IPS DF 6.9 (cell line): Measurements from ENCODE around the gene BCAS4.

ENCODE experiments used
- DNase-seq: peaks from one replicate; pipeline ENCODE4 v3.0.0-alpha.2; 2013; ENCODE audit warnings: low read depth, low spot score
- H3K27ac ChIP-seq: one replicate; pipeline ENCODE4 v1.5.1; 2013; ENCODE audit warnings: low read length, control low read depth
- H3K27me3 ChIP-seq: 2 replicates; pipeline ENCODE4 v1.6.1; 2013; ENCODE audit warnings: mild to moderate bottlenecking, low read length; ENCODE audit not compliant: control insufficient read depth, insufficient read depth
- H3K36me3 ChIP-seq: 2 replicates; pipeline ENCODE4 v1.6.1; 2013; ENCODE audit warnings: low read length; ENCODE audit not compliant: control insufficient read depth, insufficient read depth
- H3K4me1 ChIP-seq: 2 replicates; pipeline ENCODE4 v1.6.1; 2013; ENCODE audit warnings: low read length; ENCODE audit not compliant: control insufficient read depth, insufficient read depth
- H3K4me3 ChIP-seq: 2 replicates; pipeline ENCODE4 v1.5.1; 2013; ENCODE audit warnings: mild to moderate bottlenecking, low read length
- H3K9me3 ChIP-seq: 2 replicates; pipeline ENCODE4 v1.6.1; 2013; ENCODE audit warnings: low read length, inconsistent platforms; ENCODE audit not compliant: control insufficient read depth, insufficient read depth
- WGBS: extraction: QIAGEN DNeasy Blood & Tissue Kit; methylation state at CpG from one replicate; pipeline ENCODE4 v1.1.7; 2013; ENCODE audit warnings: mixed read lengths, missing lambda C conversion rate; ENCODE audit not compliant: insufficient read length, insufficient coverage; 5-methylcytosine and 5-hydroxymethylcytosine counted together

BCAS4 gene

DNA sequence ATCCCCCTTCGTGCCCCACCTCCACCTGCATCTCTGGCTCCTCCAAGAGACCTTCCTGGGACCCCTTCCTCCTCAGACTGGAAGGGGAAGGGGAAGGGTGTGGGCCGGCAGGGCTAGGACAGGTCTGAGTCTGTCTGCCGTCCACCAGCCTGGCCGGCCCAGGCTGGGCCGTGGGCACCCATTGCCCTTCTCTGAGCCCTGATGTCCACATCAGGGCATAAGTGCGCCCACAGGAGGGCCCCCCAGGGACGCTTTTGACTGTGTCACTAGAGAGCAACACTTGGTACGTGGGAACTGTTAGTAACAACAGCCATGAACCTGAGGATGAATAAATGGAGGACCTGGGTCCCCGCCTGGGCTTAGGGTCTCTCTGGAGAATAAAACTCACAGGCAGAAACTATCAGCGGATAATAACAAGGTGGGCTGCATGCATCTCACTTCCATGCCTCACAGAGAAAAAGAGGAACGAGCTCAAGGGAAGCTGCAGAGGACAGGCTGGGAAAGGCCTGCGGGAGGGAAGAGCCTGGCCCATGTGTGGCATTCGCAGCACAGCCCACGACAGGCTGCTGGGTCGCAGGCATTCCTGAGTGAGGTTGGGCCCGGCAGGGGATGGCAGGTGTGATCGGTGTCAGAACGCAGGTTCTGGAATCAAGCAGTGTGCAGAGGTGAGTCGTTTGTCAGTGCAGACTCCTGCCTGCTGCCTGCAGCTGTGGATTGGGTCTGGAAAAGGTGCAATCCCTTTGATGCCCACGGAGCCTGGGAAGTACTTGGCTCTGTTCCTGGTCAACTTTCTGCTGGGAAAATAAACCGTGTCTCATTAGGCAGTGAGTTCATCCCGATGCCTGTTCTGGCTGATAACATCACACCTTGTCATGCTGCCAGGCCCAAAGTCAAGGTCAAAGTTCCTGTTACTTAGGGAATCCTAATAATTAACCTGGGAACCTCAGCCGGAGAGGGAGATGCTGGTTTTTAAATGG lies 60.9 kb downstream of the BCAS4 start:
- no CpG with 5 or more reads among the region's 23 CpGs for WGBS
- H3K36me3 ChIP-seq, result no peaks in the 10 kb centered on the region
- no peak overlapping the region for H3K4me3 ChIP-seq
- H3K4me1 ChIP-seq, result peaks cover 4% of the 10 kb centered on the region
- no peaks in the 10 kb centered on the region for H3K9me3 ChIP-seq
- DNase-seq, result no peak
- no peak overlapping the region for H3K27ac ChIP-seq
- no peaks in the 10 kb centered on the region for H3K27me3 ChIP-seq

DNA sequence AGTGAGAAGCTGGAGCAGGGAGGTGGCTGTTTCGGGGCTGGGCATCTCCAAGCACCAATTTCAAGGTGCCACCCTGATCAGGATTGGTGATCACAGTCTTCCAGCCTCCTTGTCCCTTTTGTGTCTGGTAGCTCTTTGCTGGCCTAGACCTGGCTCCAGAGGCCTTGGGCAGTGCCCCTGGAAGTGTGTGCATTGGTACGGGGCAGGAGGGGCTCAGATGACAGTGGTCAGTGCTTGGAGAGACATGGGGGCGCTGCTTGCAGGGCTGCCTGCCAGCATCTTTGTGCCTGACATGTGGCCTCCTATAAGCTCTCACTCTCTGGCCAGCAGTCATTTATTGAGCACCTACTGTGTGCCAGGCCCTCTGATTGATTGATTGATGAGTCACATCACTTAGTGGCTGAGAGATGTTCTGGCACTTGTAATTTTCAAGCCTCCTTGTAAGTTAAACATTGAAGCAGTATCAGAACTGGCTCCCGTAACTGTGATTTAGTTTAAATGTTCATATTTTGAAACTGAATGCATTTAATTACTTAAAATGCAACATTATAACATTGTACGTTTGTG lies 61.7 kb downstream of the BCAS4 start:
- peaks cover 2% of the 10 kb centered on the region for H3K4me1 ChIP-seq
- no peaks in the 10 kb centered on the region for H3K27me3 ChIP-seq
- no peaks in the 10 kb centered on the region for H3K36me3 ChIP-seq
- no peak overlapping the region for H3K27ac ChIP-seq
- whole genome bisulfite sequencing, result no CpG with 5 or more reads among the region's 5 CpGs
- no peak overlapping the region for H3K4me3 ChIP-seq
- DNase-seq, result no peak
- H3K9me3 ChIP-seq, result no peaks in the 10 kb centered on the region

DNA sequence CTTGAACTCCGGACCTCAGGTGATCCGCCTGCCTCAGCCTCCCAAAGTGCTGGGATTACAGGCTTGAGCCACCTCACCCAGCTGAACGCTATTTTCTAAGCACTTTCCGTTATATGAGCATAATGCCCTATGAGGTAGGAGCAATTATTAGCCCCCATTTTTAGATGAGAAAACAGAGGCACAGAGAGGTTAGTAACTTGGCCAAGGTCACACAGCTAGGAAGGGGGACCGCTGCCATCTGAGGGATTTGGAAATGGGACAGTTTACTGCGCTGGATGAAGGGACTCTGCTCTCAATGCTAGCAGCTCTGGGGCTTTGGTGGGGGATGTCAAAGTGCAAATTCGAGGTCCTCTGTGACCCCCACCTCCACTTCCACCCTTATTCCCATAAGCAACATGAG lies 62.5 kb downstream of the BCAS4 start:
- no peak for DNase-seq
- no peak overlapping the region for H3K27ac ChIP-seq
- H3K9me3 ChIP-seq, result no peaks in the 10 kb centered on the region
- H3K27me3 ChIP-seq, result no peaks in the 10 kb centered on the region
- H3K4me1 ChIP-seq, result no peaks in the 10 kb centered on the region
- no peaks in the 10 kb centered on the region for H3K36me3 ChIP-seq
- no CpG with 5 or more reads among the region's 7 CpGs for WGBS
- H3K4me3 ChIP-seq, result no peak overlapping the region

DNA sequence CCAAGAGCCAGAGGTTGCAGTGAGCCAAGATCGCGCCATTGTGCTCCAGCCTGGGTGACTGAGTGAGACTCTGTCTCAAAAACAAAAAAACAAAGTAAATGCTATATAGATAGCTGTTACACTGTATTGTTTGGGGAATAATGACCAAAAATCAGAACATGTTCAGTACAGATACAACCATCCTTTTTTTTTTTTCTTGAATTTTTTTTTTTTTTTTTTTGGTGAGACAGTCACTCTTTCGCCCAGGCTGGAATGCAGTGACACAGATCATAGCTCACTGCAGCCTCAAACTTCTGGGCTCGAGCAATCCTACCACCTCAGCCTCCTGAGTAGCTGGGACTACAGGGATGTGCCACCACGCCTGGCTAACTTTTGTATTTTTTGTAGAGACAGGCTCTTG lies 63.7 kb downstream of the BCAS4 start:
- Histone ChIP-seq H3K4me1 (no peaks in the 10 kb centered on the region), H3K9me3 (no peaks in the 10 kb centered on the region), H3K36me3 (no peaks in the 10 kb centered on the region), H3K4me3 (no peak overlapping the region), H3K27me3 (no peaks in the 10 kb centered on the region), H3K27ac (no peak overlapping the region)
- no CpG with 5 or more reads among the region's 5 CpGs for WGBS
- no peak for DNase-seq

- Histone ChIP-seq H3K4me3 (no peak overlapping the region), H3K4me1 (peaks cover 3% of the 10 kb centered on the region; the same call in 1 of the 2 replicates), H3K27me3 (no peaks in the 10 kb centered on the region), H3K9me3 (no peaks in the 10 kb centered on the region), H3K36me3 (no peaks in the 10 kb centered on the region), H3K27ac (no peak overlapping the region)
- no peak for DNase-seq
- WGBS, result no CpG with 5 or more reads among the region's 10 CpGs
Observed at GRCh38 chr20:50859161-50859560, 64.3 kb downstream of the BCAS4 start.

- Histone ChIP-seq H3K4me1 (peaks cover 3% of the 10 kb centered on the region; the same call in 1 of the 2 replicates), H3K36me3 (no peaks in the 10 kb centered on the region), H3K9me3 (no peaks in the 10 kb centered on the region), H3K27me3 (no peaks in the 10 kb centered on the region), H3K4me3 (no peak overlapping the region), H3K27ac (no peak overlapping the region)
- no peak for DNase-seq
- WGBS, result no CpG with 5 or more reads among the region's 12 CpGs
Observed at GRCh38 chr20:50861012-50861411, 66.2 kb downstream of the BCAS4 start.

- no CpG with 5 or more reads among the region's 3 CpGs for WGBS
- H3K27ac ChIP-seq, result no peak overlapping the region
- H3K9me3 ChIP-seq, result no peaks in the 10 kb centered on the region
- no peak for DNase-seq
- no peak overlapping the region for H3K4me3 ChIP-seq
- no peaks in the 10 kb centered on the region for H3K27me3 ChIP-seq
- peaks cover 3% of the 10 kb centered on the region; the same call in 1 of the 2 replicates for H3K4me1 ChIP-seq
- H3K36me3 ChIP-seq, result no peaks in the 10 kb centered on the region
Observed at GRCh38 chr20:50862546-50862945, 67.7 kb downstream of the BCAS4 start.

GRCh38 chr20:50865114-50865513 lies 70.3 kb downstream of the BCAS4 start:
- Histone ChIP-seq H3K36me3 (no peaks in the 10 kb centered on the region), H3K9me3 (no peaks in the 10 kb centered on the region), H3K4me1 (peaks cover 3% of the 10 kb centered on the region), H3K27me3 (no peaks in the 10 kb centered on the region), H3K4me3 (no peak overlapping the region), H3K27ac (no peak overlapping the region)
- no peak for DNase-seq
- WGBS, result no CpG with 5 or more reads among the region's 6 CpGs

DNA sequence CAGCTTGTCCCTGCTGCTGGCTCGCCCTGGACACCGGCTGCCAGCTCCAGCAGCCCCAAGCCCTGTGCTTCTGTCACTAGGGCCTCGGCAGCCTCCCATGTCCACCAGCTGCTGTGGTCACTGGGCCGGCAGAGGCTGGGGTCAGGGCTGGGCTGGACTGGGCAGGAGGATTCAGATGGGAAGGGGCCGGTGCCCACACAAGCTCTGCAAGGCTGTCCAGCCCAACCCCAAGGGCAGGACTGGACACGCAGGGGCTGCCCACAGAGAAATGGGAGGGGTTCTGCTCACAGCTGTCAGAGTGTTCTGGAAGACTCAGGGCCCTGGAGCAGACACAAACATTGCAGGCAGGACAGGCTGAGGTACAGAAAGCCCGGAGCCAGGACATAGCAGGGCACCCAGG lies 70.7 kb downstream of the BCAS4 start:
- H3K27ac ChIP-seq, result no peak overlapping the region
- peaks cover 7% of the 10 kb centered on the region for H3K4me1 ChIP-seq
- H3K27me3 ChIP-seq, result no peaks in the 10 kb centered on the region
- DNase-seq, result no peak
- no peak overlapping the region for H3K4me3 ChIP-seq
- H3K9me3 ChIP-seq, result no peaks in the 10 kb centered on the region
- no peaks in the 10 kb centered on the region for H3K36me3 ChIP-seq
- WGBS, result no CpG with 5 or more reads among the region's 7 CpGs

- Histone ChIP-seq H3K4me1 (peaks cover 8% of the 10 kb centered on the region), H3K9me3 (no peaks in the 10 kb centered on the region), H3K27ac (no peak overlapping the region), H3K36me3 (no peaks in the 10 kb centered on the region), H3K4me3 (no peak overlapping the region), H3K27me3 (no peaks in the 10 kb centered on the region)
- no CpG with 5 or more reads among the region's 12 CpGs for WGBS
- DNase-seq, result no peak
Observed at GRCh38 chr20:50866036-50866685, 71.3 kb downstream of the BCAS4 start.
